Gastrocnemius medialis (tissue), 4 donors: ENCODE data around the gene PRR23E. TPM values are rescaled to one million over a fixed set of nuclear protein-coding genes. Genes with fewer than 3 reads are reported as not detected.
A peak's percentile ranks its signal among the peaks of the same experiment; 100 is the strongest.

Experiments used
- ATAC-seq, 2 donors: fragments of 150-250 bp; one replicate each; pipeline ENCODE4 v1.9.1; 2016
- DNase-seq, 2 donors: peaks; one replicate each; pipeline ENCODE4 v3.0.0-alpha.2; 2019
- H3K27ac ChIP-seq, 4 donors: fragments of 200-600 bp; sonication (generic); 1 replicate in 1 of 4; 2 replicates in 3 of 4; pipeline ENCODE4 v1.5.1; 2016 to 2018; ENCODE audit warnings: mild to moderate bottlenecking in 2 of 4, moderate library complexity in 1 of 4
- H3K27me3 ChIP-seq, 3 donors: fragments of 200-600 bp; sonication (generic) in 2 of 3; 1 replicate in 1 of 3; 2 replicates in 2 of 3; pipeline versions ENCODE4 v1.5.1 to v1.6.0; 2016 to 2019; ENCODE audit warnings: mild to moderate bottlenecking in 1 of 3, moderate library complexity in 1 of 3
- H3K36me3 ChIP-seq, 2 donors: fragments of 200-600 bp; sonication (generic) in 1 of 2; one replicate each; pipeline ENCODE4 v1.5.1; 2017 to 2018
- H3K4me1 ChIP-seq, 2 donors: fragments of 200-600 bp; sonication (generic) in 1 of 2; one replicate each; pipeline ENCODE4 v1.5.1; 2016 to 2017; ENCODE audit warnings: mild to moderate bottlenecking in 2 of 2
- H3K4me3 ChIP-seq, 4 donors: fragments of 200-600 bp; sonication (generic) in 3 of 4; 1 replicate in 1 of 4; 2 replicates in 3 of 4; pipeline ENCODE4 v1.5.1; 2016 to 2019; ENCODE audit warnings: mild to moderate bottlenecking in 2 of 4
- H3K9me3 ChIP-seq, 3 donors: fragments of 200-600 bp; sonication (generic) in 2 of 3; 1 replicate in 1 of 3; 2 replicates in 2 of 3; pipeline ENCODE4 v1.5.1; 2016 to 2019
- POLR2A ChIP-seq, 2 donors: fragments of 450-650 bp; IDR thresholded peaks; one replicate each; pipeline ENCODE4 v1.6.1; 2017; ENCODE audit warnings: antibody characterized with exemption in 2 of 2, mild to moderate bottlenecking in 2 of 2, moderate library complexity in 2 of 2
- in situ Hi-C, 4 donors: fragments of 200-750 bp; cut with MboI; loops; one replicate each; pipeline versions ENCODE4 v1.15.0 to v1.8.0; 2017; ENCODE audit warnings: low sequenced_read_pairs in 4 of 4
- intact Hi-C: fragments of 100-400 bp; cut with DNase I; formaldehyde crosslinking; loops from one replicate; pipeline ENCODE4 v1.15.1; 2023; ENCODE audit warnings: low total_unique reads
- total RNA-seq, 4 donors: library from RNA; depleted of rRNA; stranded (reverse); fragments of >200 nt; gene quantifications; one replicate each; pipeline versions ENCODE4 v1.1.0 to v1.2.3, GENCODE V29; 2016
- TF ChIP-seq, protein P1 (sequence below), 5 experiments: fragments of 450-650 bp in 3 of 5; fragments of 200-600 bp in 2 of 5; sonication (generic) in 2 of 5; IDR thresholded peaks in 4 of 5; conservative IDR thresholded peaks in 1 of 5; 1 replicate in 4 of 5; 2 replicates in 1 of 5; pipeline ENCODE4 v1.5.1; 2016 to 2019; ENCODE audit warnings: antibody characterized with exemption in 5 of 5, mild to moderate bottlenecking in 3 of 5, moderate library complexity in 3 of 5

PRR23E gene
- total RNA-seq, 4 donors from 2014 or later, result not detected

DNA sequence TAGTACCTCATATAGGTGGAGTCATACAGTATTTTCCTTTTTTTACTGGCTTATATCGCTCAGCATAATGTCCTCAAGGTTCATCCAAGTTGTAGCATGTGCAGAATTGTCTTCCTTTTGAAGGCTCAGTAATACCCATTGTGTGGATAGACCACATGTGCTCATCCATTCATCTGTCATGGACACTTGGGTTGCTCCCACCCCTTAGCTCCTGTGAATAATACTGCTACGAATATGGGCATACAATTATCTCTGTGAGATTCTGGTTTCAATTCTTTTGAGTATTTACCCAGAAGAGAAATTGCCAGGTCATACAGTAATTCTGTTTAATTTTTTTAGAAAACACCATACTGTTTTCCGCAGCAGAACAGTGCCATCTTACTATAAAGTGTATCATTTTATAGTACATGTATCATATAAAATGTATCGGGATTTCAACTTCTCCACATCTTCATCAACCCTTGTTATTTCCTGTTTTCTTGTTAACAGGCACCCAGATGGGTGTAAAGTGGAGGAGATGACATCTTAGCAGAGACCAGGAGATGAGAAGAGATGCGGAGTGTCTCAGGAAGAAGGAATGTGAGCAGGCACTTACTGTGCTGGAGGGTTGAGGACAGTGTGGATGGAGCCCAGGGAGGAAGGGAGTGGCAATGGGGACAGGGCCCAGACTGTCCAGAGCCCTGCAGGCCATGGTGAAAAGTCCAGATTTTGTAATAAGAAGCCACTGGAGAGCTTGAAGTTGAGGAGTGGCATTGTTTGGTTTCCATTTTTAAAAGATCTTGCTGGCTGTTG is 27.0 kb upstream of the PRR23E start:
- Histone ChIP-seq H3K36me3 (no peaks in the 10 kb centered on the region), H3K9me3 (no peaks in the 10 kb centered on the region), H3K27me3 (no peaks in the 10 kb centered on the region), H3K4me1 (peaks cover 11 to 12% of the 10 kb centered on the region in 2 donors), H3K4me3 (no peak overlapping the region), H3K27ac (no peak overlapping the region)
- in situ Hi-C loops, result no loop called here
- TF ChIP-seq, protein P1, sequence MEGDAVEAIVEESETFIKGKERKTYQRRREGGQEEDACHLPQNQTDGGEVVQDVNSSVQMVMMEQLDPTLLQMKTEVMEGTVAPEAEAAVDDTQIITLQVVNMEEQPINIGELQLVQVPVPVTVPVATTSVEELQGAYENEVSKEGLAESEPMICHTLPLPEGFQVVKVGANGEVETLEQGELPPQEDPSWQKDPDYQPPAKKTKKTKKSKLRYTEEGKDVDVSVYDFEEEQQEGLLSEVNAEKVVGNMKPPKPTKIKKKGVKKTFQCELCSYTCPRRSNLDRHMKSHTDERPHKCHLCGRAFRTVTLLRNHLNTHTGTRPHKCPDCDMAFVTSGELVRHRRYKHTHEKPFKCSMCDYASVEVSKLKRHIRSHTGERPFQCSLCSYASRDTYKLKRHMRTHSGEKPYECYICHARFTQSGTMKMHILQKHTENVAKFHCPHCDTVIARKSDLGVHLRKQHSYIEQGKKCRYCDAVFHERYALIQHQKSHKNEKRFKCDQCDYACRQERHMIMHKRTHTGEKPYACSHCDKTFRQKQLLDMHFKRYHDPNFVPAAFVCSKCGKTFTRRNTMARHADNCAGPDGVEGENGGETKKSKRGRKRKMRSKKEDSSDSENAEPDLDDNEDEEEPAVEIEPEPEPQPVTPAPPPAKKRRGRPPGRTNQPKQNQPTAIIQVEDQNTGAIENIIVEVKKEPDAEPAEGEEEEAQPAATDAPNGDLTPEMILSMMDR (IDR thresholded peaks at IDR 0.05 in 4 of 5, conservative IDR thresholded peaks at IDR 0.05 in 1 of 5), result no peak
- no peak for TF ChIP-seq POLR2A (IDR thresholded peaks at IDR 0.05)
- intact Hi-C loops, result loop anchor here (10.0 kb wide), 1 partner anchor 181 kb away; the partner anchor contains the start of gene PLXNA1
- DNase-seq (no peak), ATAC-seq (no peak)

DNA sequence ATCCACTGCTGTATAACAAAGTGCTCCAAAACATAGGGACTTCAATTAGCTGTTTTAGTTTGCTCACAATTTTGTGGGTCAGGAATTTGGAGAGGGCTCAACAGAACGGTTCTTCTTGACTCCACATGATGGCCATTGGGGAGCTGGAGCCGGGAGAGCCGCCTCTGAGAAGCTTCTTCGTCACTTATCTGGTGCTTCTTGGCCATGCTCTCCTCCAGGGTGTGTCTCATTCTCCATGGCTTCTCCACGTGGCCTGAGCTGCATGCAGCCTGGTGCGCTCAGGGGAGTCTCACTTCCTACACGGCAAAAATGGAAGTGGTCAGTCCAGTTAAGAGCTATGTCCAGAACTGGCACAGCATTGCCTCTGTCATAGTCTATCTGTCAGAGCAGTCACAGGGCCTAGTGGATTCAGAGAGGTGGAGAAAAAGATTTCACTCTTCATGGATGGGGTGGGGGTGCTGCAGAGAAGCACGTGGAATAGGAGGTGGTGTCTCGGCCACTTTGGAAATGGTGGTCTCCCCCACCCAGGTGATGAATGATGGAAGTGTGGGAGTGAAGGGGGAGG is 26.3 kb upstream of the PRR23E start:
- no peaks in the 10 kb centered on the region for H3K27me3 ChIP-seq
- no peak for DNase-seq
- no peak overlapping the region for H3K27ac ChIP-seq
- peaks cover 11 to 12% of the 10 kb centered on the region in 2 donors for H3K4me1 ChIP-seq
- no peak overlapping the region for H3K4me3 ChIP-seq
- H3K9me3 ChIP-seq, result no peaks in the 10 kb centered on the region
- intact Hi-C loops (loop anchor here (1.0 to 10.0 kb wide), 2 partner anchors 22 to 182 kb away; partner anchors contain the start of gene PLXNA1), in situ Hi-C loops (no loop called here)
- no peaks in the 10 kb centered on the region for H3K36me3 ChIP-seq
- ATAC-seq, result no peak
- no peak for TF ChIP-seq POLR2A (IDR thresholded peaks at IDR 0.05)
- TF ChIP-seq, protein P1 (IDR thresholded peaks at IDR 0.05 in 4 of 5, conservative IDR thresholded peaks at IDR 0.05 in 1 of 5), result no peak

DNA sequence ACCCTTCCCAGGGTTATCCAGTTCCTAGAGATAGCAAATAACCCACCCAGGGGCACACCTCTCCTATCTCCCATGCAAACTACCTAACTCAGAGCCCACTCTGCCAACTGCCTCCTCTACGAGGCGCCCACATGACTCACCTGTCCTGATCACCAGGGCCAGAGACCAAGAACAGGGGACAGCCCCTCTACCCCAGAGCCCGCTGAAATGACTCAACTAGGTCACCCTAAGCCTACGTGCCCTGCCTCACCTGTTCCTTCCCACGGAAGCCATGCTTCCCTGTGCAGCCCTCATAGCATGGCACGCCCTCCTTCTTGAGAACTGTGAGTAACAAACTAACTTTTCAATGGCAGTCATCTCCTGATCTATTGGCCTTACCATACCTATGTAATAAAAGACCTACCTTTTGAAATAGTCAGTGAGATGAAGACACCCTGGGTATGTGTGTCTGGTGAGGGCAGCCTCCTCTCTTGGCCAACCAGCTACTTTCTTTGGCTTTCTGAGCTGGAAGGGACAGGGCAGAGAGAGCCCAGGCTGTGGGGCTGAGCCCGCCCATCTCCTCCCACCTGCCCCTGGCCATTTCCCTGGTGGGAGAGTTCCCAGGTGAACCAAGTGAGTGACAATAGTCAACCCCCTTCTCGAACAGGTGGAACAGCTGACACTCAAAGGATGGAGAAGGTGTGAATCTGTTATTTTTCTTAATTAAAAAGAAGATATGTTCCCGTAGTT is 25.5 kb upstream of the PRR23E start:
- intact Hi-C loops, result loop anchor here (1.0 to 10.0 kb wide), 3 partner anchors 23 to 183 kb away; partner anchors contain the start of gene PLXNA1
- no peak for ATAC-seq
- no peaks in the 10 kb centered on the region for H3K27me3 ChIP-seq

DNA sequence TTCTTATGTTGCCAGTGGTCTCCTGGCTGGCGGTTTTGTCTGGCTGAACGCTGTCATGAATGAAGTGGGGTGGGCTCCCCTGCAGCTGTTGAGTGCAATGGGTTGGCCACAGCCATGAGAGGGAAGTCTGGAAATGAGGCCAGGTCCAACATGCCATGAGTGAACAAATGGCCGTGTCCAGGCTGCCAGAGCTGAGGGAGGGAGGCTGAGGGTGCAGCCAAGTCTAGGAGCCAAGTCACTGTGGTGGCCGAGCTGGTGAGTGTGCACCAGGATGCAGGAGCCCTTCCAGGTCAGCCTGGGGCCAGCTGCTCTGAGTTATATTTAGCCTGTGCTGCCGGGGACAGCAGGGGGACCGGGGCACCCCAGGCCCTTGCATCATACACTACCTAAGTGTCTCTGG is 24.7 kb upstream of the PRR23E start:
- H3K27ac ChIP-seq, result peak overlapping the region in 3 of 4 donors; percentile 30 to 62 (median 43)
- no peak overlapping the region for H3K4me3 ChIP-seq
- in situ Hi-C loops (no loop called here), intact Hi-C loops (loop anchor here (2.0 to 10.0 kb wide), 2 partner anchors 29 to 183 kb away; partner anchors contain the start of gene PLXNA1)
- peaks cover 11 to 12% of the 10 kb centered on the region in 2 donors for H3K4me1 ChIP-seq
- peak; percentile 75 to 95 for ATAC-seq
- no peaks in the 10 kb centered on the region for H3K27me3 ChIP-seq
- H3K9me3 ChIP-seq, result no peaks in the 10 kb centered on the region
- peak; percentile 37 to 84 for DNase-seq
- no peaks in the 10 kb centered on the region for H3K36me3 ChIP-seq
- TF ChIP-seq POLR2A (IDR thresholded peaks at IDR 0.05), result no peak
- TF ChIP-seq, protein P1 (IDR thresholded peaks at IDR 0.05 in 4 of 5, conservative IDR thresholded peaks at IDR 0.05 in 1 of 5), result no peak

More for the DNA sequence above, 25.5 kb upstream of the PRR23E start:
- Histone ChIP-seq H3K4me1 (peaks cover 11 to 12% of the 10 kb centered on the region in 2 donors), H3K9me3 (no peaks in the 10 kb centered on the region), H3K4me3 (no peak overlapping the region), H3K36me3 (no peaks in the 10 kb centered on the region), H3K27ac (no peak overlapping the region)
- TF ChIP-seq, protein P1 (IDR thresholded peaks at IDR 0.05 in 4 of 5, conservative IDR thresholded peaks at IDR 0.05 in 1 of 5), result no peak
- no peak for TF ChIP-seq POLR2A (IDR thresholded peaks at IDR 0.05)
- no peak for DNase-seq
- in situ Hi-C loops, result no loop called here
